NCI-H128 (cell line): ENCODE data around the gene ZBTB4.
A peak's percentile ranks its signal among the peaks of the same experiment; 100 is the strongest.
"Not testable (repeated sequence)": the region's sequence is repeated elsewhere in the genome, so short reads cannot be mapped to it uniquely, and the experiment has no call there.

ENCODE experiments used
- DNase-seq: peaks from one replicate; lab custom pipeline; 2025; ENCODE audit not compliant: unreplicated experiment; lab: John Stamatoyannopoulos, UW

Gene ZBTB4

GRCh38 chr17:7496470-7497183 lies 17.2 kb upstream of the ZBTB4 start:
- DNase-seq, result no peak

GRCh38 chr17:7495906-7496434 lies 16.5 kb upstream of the ZBTB4 start:
- DNase-seq, result no peak

- DNase-seq, result no peak
Observed at GRCh38 chr17:7493941-7494340, 14.5 kb upstream of the ZBTB4 start.

GRCh38 chr17:7491583-7491982 lies 12.2 kb upstream of the ZBTB4 start:
- no peak for DNase-seq

- no peak for DNase-seq
Observed at GRCh38 chr17:7490144-7490543, 10.7 kb upstream of the ZBTB4 start.

- no peak for DNase-seq
Observed at GRCh38 chr17:7486181-7486580, 6.8 kb upstream of the ZBTB4 start.

GRCh38 chr17:7484919-7485377 lies 5.5 kb upstream of the ZBTB4 start:
- no peak for DNase-seq

- DNase-seq, result peak; percentile 83
Observed at GRCh38 chr17:7484067-7484918, 4.9 kb upstream of the ZBTB4 start, which contains the start of gene POLR2A. Gene POLR2A (plus strand): TSS chr17:7484366.

GRCh38 chr17:7483255-7484066 lies 4.0 kb upstream of the ZBTB4 start:
- peak; percentile 62 for DNase-seq

- not testable (repeated sequence) for DNase-seq
Observed at GRCh38 chr17:7482742-7483088, 3.3 kb upstream of the ZBTB4 start.

- not testable (repeated sequence) for DNase-seq
Observed at GRCh38 chr17:7481842-7482741, 2.7 kb upstream of the ZBTB4 start.

GRCh38 chr17:7481275-7481674 lies 1.8 kb upstream of the ZBTB4 start, which contains the start of gene SLC35G6:
Gene SLC35G6 (plus strand): TSS chr17:7481446. CDS start chr17:7481517, 71 bp downstream.
- DNase-seq, result not testable (repeated sequence)

- DNase-seq, result no peak
Observed at GRCh38 chr17:7480089-7480384, 606 bp upstream of the ZBTB4 start.

GRCh38 chr17:7478276-7479212 lies 887 bp downstream of the ZBTB4 start:
- DNase-seq, result no peak

GRCh38 chr17:7477392-7478275 lies 1.8 kb downstream of the ZBTB4 start:
- no peak for DNase-seq

GRCh38 chr17:7476951-7477350 lies 2.5 kb downstream of the ZBTB4 start:
- DNase-seq, result no peak

GRCh38 chr17:7476494-7476893 lies 2.9 kb downstream of the ZBTB4 start:
- no peak for DNase-seq

GRCh38 chr17:7475764-7476422 lies 3.5 kb downstream of the ZBTB4 start:
- no peak for DNase-seq
